Bronchial epithelial cell (primary cell): ENCODE results near the gene BCL11B. TPM values are rescaled to one million over a fixed set of nuclear protein-coding genes. Genes with fewer than 3 reads are reported as not detected.
A peak's percentile ranks its signal among the peaks of the same experiment; 100 is the strongest.

ENCODE experiments used
- DNase-seq: peaks from one replicate; pipeline ENCODE4 v3.0.0-alpha.2; 2010; ENCODE audit warnings: low read depth
- FAIRE-seq: peaks from 2 replicates; lab custom pipeline; 2011; peaks lifted over from hg19 to GRCh38; lab: Jason Lieb, UNC
- H3K27me3 ChIP-seq: 2 replicates; pipeline ENCODE4 v1.5.1; 2011; ENCODE audit warnings: low read length; ENCODE audit not compliant: control insufficient read depth, insufficient read depth
- H3K36me3 ChIP-seq: 2 replicates; pipeline ENCODE4 v1.5.1; 2011; ENCODE audit warnings: low read length; ENCODE audit not compliant: control insufficient read depth, insufficient read depth
- H3K4me3 ChIP-seq: 2 replicates; pipeline ENCODE4 v1.5.1; 2011; ENCODE audit warnings: mild to moderate bottlenecking, low read depth, low read length, control low read depth
- CTCF ChIP-seq: IDR thresholded peaks from 2 replicates; pipeline ENCODE4 v1.5.1; 2011; ENCODE audit warnings: mild to moderate bottlenecking, moderate library complexity, low read length, control low read depth, inconsistent platforms; ENCODE audit not compliant: insufficient read depth, severe bottlenecking
- total RNA-seq: library from RNA; depleted of rRNA; stranded (reverse); fragments of >200 nt; gene quantifications from 2 replicates; pipeline ENCODE4 v1.2.1, GENCODE V29; 2014

Gene BCL11B
- total RNA-seq, 1 donor from 2014 or later, result 5.3 TPM

- H3K4me3 ChIP-seq, result no peak overlapping the region
- no peak for FAIRE-seq
- no peak for TF ChIP-seq CTCF
- DNase-seq, result peak; percentile 26
- H3K36me3 ChIP-seq, result no peaks in the 10 kb centered on the region
- peaks cover 2% of the 10 kb centered on the region for H3K27me3 ChIP-seq
Observed at GRCh38 chr14:99277530-99277929, 5.5 kb upstream of the BCL11B start.

GRCh38 chr14:99276482-99276881, 4.5 kb upstream of the BCL11B start:
- FAIRE-seq, result no peak
- no peak for TF ChIP-seq CTCF
- no peak overlapping the region for H3K4me3 ChIP-seq
- no peaks in the 10 kb centered on the region for H3K36me3 ChIP-seq
- peaks cover 2% of the 10 kb centered on the region for H3K27me3 ChIP-seq
- no peak for DNase-seq

- H3K4me3 ChIP-seq, result no peak overlapping the region
- FAIRE-seq (no peak), DNase-seq (no peak)
- no peaks in the 10 kb centered on the region for H3K36me3 ChIP-seq
- peaks cover 2% of the 10 kb centered on the region for H3K27me3 ChIP-seq
- no peak for TF ChIP-seq CTCF
Observed at GRCh38 chr14:99275222-99275584, 3.2 kb upstream of the BCL11B start.

- DNase-seq, result peak; percentile 77
- no peaks in the 10 kb centered on the region for H3K36me3 ChIP-seq
- H3K4me3 ChIP-seq, result peak overlapping the region; percentile 72
- peaks cover 2% of the 10 kb centered on the region for H3K27me3 ChIP-seq
- peak; percentile 58 for TF ChIP-seq CTCF
- FAIRE-seq, result no peak
Observed at GRCh38 chr14:99274346-99275221, 2.6 kb upstream of the BCL11B start.

- TF ChIP-seq CTCF, result no peak
- peaks cover 2% of the 10 kb centered on the region for H3K27me3 ChIP-seq
- H3K4me3 ChIP-seq, result peak overlapping the region; percentile 72
- no peaks in the 10 kb centered on the region for H3K36me3 ChIP-seq
- DNase-seq (peak; percentile 23), FAIRE-seq (no peak)
Observed at GRCh38 chr14:99273766-99274345, 1.9 kb upstream of the BCL11B start.
